Epithelial cell of esophagus (primary cell): ENCODE results near the gene SAP130.

Experiments used
- DNase-seq: peaks from one replicate; pipeline ENCODE4 v3.0.0; 2010; ENCODE audit warnings: low read depth
- H3K4me3 ChIP-seq: 2 replicates; pipeline ENCODE4 v1.5.1; 2011; ENCODE audit warnings: mild to moderate bottlenecking, low read length, control low read depth
- CTCF ChIP-seq: IDR thresholded peaks from 2 replicates; pipeline ENCODE4 v1.5.1; 2011; ENCODE audit warnings: low read depth, mild to moderate bottlenecking, low read length, control low read depth, inconsistent platforms; ENCODE audit not compliant: insufficient read depth; ENCODE audit errors: missing control alignments

SAP130 gene

GRCh38 chr2:128008074-128008672 is 19.7 kb downstream of the SAP130 start:
- TF ChIP-seq CTCF, result no peak
- no peak overlapping the region for H3K4me3 ChIP-seq
- peak; percentile 13 for DNase-seq

- TF ChIP-seq CTCF, result no peak
- H3K4me3 ChIP-seq, result no peak overlapping the region
- DNase-seq, result no peak
Measured at GRCh38 chr2:128004509-128004908, 23.4 kb downstream of the SAP130 start.

- no peak for TF ChIP-seq CTCF
- H3K4me3 ChIP-seq, result no peak overlapping the region
- DNase-seq, result no peak
Measured at GRCh38 chr2:128003463-128003862, 24.4 kb downstream of the SAP130 start.

GRCh38 chr2:127996160-127996559 is 31.7 kb downstream of the SAP130 start:
- DNase-seq, result no peak
- no peak overlapping the region for H3K4me3 ChIP-seq
- no peak for TF ChIP-seq CTCF

GRCh38 chr2:127995725-127996124 is 32.1 kb downstream of the SAP130 start:
- no peak for TF ChIP-seq CTCF
- no peak overlapping the region for H3K4me3 ChIP-seq

GRCh38 chr2:127993659-127994058 is 34.2 kb downstream of the SAP130 start:
- no peak for TF ChIP-seq CTCF

More at GRCh38 chr2:127995725-127996124, 32.1 kb downstream of the SAP130 start:
- no peak for DNase-seq

GRCh38 chr2:127991742-127992141 is 36.1 kb downstream of the SAP130 start:
- no peak for TF ChIP-seq CTCF
- H3K4me3 ChIP-seq, result no peak overlapping the region
- DNase-seq, result no peak

More at GRCh38 chr2:127993659-127994058, 34.2 kb downstream of the SAP130 start:
- DNase-seq, result no peak
- H3K4me3 ChIP-seq, result no peak overlapping the region
